DND-41 (cell line): ENCODE measurements around the gene SCYGR3.

Source experiments
- EZH2 ChIP-seq: IDR thresholded peaks from 3 replicates; pipeline ENCODE4 v1.6.1; 2012; ENCODE audit warnings: borderline replicate concordance, low read depth, mild to moderate bottlenecking, moderate library complexity, low read length, inconsistent platforms; ENCODE audit not compliant: severe bottlenecking
- TF ChIP-seq, protein P1 (sequence below): IDR thresholded peaks from 2 replicates; pipeline ENCODE4 v1.5.1; 2012; ENCODE audit warnings: borderline replicate concordance, low read length, moderate library complexity, mild to moderate bottlenecking; ENCODE audit not compliant: poor library complexity, severe bottlenecking; ENCODE audit errors: extremely low read depth

DNA sequence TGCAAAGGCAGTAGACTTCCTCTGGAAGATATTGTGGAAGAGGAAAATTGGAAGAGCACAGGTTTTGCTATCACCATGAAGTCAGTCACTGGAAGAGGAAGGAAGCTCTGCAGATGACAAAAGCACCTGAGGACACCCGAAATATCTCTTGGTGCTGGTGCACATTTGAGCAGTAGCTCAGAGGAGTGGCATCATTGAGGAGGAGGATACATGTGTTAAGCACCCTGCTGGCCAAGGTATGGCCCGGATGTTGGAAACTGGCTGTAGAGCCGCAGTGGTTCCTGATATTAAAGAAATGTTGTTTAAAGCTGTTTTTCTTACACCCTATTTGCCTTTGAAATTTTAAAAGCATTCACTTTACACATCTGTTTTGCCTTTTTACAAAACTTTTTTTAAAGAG lies 48.6 kb downstream of the SCYGR3 start:
- TF ChIP-seq, protein P1, sequence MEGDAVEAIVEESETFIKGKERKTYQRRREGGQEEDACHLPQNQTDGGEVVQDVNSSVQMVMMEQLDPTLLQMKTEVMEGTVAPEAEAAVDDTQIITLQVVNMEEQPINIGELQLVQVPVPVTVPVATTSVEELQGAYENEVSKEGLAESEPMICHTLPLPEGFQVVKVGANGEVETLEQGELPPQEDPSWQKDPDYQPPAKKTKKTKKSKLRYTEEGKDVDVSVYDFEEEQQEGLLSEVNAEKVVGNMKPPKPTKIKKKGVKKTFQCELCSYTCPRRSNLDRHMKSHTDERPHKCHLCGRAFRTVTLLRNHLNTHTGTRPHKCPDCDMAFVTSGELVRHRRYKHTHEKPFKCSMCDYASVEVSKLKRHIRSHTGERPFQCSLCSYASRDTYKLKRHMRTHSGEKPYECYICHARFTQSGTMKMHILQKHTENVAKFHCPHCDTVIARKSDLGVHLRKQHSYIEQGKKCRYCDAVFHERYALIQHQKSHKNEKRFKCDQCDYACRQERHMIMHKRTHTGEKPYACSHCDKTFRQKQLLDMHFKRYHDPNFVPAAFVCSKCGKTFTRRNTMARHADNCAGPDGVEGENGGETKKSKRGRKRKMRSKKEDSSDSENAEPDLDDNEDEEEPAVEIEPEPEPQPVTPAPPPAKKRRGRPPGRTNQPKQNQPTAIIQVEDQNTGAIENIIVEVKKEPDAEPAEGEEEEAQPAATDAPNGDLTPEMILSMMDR: no peak
- no peak for TF ChIP-seq EZH2
